HEK293T (cell line): Measurements from ENCODE around the gene CHRNA10.

Experiments
- ARNT ChIP-seq: fragments of 450-650 bp; IDR thresholded peaks from 2 replicates; pipeline ENCODE4 v1.6.1; 2017; ENCODE audit warnings: mild to moderate bottlenecking
- ELF4 ChIP-seq: fragments of 450-650 bp; IDR thresholded peaks from 2 replicates; pipeline ENCODE4 v1.6.1; 2017; ENCODE audit warnings: antibody characterized with exemption
- FOXA1 ChIP-seq: fragments of 450-650 bp; IDR thresholded peaks from 2 replicates; pipeline ENCODE4 v1.6.1; 2016; ENCODE audit warnings: mild to moderate bottlenecking
- FOXM1 ChIP-seq: fragments of 450-650 bp; IDR thresholded peaks from 2 replicates; pipeline ENCODE4 v1.6.1; 2017; ENCODE audit warnings: mild to moderate bottlenecking, borderline replicate concordance
- LEF1 ChIP-seq: fragments of 450-650 bp; IDR thresholded peaks from 2 replicates; pipeline ENCODE4 v1.6.1; 2017; ENCODE audit warnings: mild to moderate bottlenecking, borderline replicate concordance
- NFRKB ChIP-seq: fragments of 450-650 bp; IDR thresholded peaks from 2 replicates; pipeline ENCODE4 v1.6.1; 2016; ENCODE audit warnings: mild to moderate bottlenecking, moderate library complexity
- SUZ12 ChIP-seq: fragments of 450-650 bp; IDR thresholded peaks from 2 replicates; pipeline ENCODE4 v1.6.1; 2016; ENCODE audit warnings: mild to moderate bottlenecking
- ZNF384 ChIP-seq: fragments of 450-650 bp; IDR thresholded peaks from 2 replicates; pipeline ENCODE4 v1.6.1; 2016

GRCh38 chr11:3638513-3638912, 32.7 kb downstream of the CHRNA10 start:
- no peak for TF ChIP-seq LEF1
- no peak for TF ChIP-seq SUZ12
- TF ChIP-seq FOXM1: no peak
- no peak for TF ChIP-seq ARNT
- TF ChIP-seq ELF4: no peak
- no peak for TF ChIP-seq ZNF384
- TF ChIP-seq FOXA1: no peak
- TF ChIP-seq NFRKB: no peak
